ENCODE results near the gene GMPPA. TPM values are rescaled to one million over a fixed set of nuclear protein-coding genes. Genes with fewer than 3 reads are reported as not detected.

The GMPPA gene
- polyA plus RNA-seq, 6 donors from 2014 or later: 18.2 to 38.8 (median 22.9) TPM

DNA sequence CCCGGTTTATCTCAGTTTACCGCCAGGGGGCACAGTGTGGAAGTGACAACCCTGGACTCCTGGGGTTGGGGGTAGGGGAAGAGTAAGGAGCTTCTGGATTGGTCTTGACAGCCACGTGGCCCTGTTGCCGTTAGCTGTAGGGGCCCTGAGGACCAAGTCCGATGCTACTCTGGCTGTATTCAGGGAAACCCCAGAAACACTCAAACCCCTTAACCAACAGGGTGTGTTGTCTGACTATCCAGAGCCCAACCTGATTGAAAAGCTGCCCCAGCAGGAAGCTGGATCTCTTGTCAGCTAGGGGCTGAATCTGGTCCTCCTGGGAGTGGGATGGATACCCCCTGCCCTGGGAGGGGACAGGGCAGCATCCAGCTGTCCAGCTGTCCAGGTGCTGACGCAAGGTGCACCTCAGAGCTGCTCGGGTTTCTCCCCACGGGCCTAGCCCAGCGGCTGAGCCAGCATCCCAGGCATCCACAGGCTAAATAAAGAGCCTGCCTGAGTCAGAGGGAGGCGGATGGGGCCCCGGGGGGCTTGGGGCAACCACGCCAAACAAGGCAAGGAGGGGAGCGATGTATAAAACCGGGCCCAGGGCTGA is 3.1 kb upstream of the GMPPA start:
- H3K27ac Mint-ChIP-seq: no peak overlapping the region
- DNase-seq (peak; percentile 39), ATAC-seq (ENCODE audit: low read depth in 2 of 2) (no peak)
- H3K36me3 Mint-ChIP-seq: peaks cover 0 to 9% of the 10 kb centered on the region in 2 donors
- peaks cover 35 to 41% (median 40%) of the 10 kb centered on the region in 3 donors for H3K4me1 Mint-ChIP-seq
- peak overlapping the region in 1 of 8 donors; percentile 92 for H3K4me3 Mint-ChIP-seq
- H3K9me3 Mint-ChIP-seq: peaks cover 0 to 2% (median 0%) of the 10 kb centered on the region in 7 donors
- peaks cover 23 to 66% (median 61%) of the 10 kb centered on the region in 3 donors for H3K27me3 Mint-ChIP-seq

DNA sequence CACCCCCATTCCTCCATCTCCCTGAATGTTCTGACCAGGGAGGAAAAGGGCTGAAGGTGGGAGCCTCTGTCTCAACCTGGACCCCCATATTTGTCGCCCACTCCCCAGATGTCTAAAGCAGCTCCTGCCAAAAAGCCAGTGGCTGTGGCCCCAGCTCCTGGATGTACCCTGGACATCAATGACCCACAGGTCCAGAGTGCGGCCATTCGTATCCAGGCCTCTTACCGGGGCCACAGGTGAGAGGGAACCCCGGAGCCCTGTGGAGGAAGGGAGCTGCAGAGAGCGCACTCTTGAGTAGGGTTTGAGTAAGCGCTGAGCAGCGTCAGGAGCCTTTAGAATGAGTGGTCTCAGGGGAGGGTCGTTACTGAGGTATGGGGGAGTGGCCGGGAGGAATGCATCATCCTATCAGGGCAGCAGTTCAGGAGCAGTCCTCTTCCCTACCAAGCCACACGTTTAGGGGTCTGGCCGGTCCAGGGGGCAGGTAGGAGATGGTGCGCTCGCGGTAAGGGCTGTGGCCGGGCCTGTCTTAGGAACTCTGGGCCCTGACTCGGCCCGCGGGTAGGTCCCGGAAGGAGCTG is 2.4 kb upstream of the GMPPA start:
- Mint-ChIP-seq H3K4me3 (peak overlapping the region in 7 of 8 donors; percentile 43 to 100 (median 79)), H3K36me3 (peaks cover 0 to 9% of the 10 kb centered on the region in 2 donors), H3K4me1 (peaks cover 35 to 42% (median 40%) of the 10 kb centered on the region in 3 donors), H3K9me3 (peaks cover 0 to 2% (median 0%) of the 10 kb centered on the region in 7 donors), H3K27me3 (peaks cover 17 to 60% (median 57%) of the 10 kb centered on the region in 3 donors), H3K27ac (peak overlapping the region in 2 of 6 donors; percentile 29 to 91)
- no peak for DNase-seq
- no peak for ATAC-seq (ENCODE audit: low read depth in 2 of 2)

DNA sequence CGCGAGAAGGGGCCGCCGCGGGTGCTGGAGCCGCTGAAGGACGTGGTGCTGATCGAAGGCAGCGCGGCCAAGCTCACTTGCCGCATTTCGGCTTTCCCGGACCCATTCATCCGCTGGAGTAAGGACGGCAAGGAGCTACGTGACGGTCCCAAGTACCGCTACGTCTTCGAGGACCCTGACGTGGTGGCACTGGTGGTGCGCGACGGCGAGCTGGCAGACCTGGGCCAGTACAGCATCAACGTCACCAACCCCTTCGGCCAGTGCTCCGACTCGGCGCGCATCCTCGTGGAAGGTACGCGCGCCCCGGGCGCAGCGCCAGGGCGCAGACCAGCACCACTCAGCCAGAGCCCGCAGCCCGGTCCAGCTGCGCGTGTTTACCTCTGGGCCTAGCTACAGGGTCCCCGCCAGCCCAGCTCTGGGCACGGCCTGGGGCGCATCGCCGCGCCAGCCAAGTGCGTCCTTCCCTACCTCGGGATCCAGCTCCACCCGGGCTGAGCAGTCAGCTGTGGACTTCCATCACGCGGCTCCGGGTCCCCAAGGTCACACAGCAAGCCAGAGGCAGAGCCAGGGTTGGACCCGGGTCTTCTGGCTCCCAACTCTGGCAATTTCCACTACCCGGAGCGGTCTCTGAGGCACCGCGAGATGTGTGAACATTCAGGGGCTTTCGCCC is 1.7 kb upstream of the GMPPA start:
- H3K4me1 Mint-ChIP-seq: peaks cover 35 to 49% (median 40%) of the 10 kb centered on the region in 3 donors
- DNase-seq: no peak
- H3K27me3 Mint-ChIP-seq: peaks cover 17 to 54% (median 52%) of the 10 kb centered on the region in 3 donors
- peak overlapping the region; percentile 86 to 100 (median 96) for H3K4me3 Mint-ChIP-seq
- no peak for ATAC-seq (ENCODE audit: low read depth in 2 of 2)
- peaks cover 0 to 2% (median 0%) of the 10 kb centered on the region in 7 donors for H3K9me3 Mint-ChIP-seq
- H3K27ac Mint-ChIP-seq: peak overlapping the region in 1 of 6 donors; percentile 91
- peaks cover 0 to 9% of the 10 kb centered on the region in 2 donors for H3K36me3 Mint-ChIP-seq

DNA sequence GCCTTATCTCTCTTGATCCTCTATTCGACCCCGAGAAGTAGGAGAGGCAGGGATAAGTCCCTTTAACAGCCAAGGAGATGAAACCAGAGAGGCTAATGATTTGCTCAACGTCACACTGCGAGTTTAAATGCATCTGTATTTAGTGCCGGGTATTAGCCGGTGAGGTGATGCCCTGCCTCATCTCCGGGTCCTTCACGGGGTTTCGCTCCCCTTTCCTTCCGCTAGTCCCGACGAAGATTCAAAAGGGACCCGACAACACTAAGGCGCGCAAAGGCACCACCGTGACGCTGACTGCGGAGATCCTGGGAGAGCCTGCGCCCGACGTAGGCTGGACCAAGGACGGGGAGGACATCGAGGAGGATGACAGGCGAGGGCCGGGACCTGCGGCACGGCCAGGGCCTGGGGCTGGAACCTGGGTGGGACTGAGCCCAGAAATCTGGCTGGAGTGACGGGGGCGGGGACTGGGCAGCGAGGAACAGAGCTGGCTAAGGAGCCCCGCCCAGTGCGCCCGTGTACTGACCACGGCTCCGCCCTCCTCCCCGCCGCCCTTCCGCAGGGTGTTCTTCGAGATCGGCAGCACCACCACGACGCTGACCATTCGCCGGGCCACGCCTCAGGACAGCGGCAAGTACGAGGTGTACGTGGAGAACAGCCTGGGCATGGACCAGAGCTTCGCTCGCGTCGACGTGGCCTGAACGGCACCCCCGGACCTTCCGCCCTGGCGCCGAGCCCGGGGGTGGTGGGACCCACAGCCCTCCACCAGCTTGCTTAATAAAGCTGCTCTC is 1.0 kb upstream of the GMPPA start:
- Mint-ChIP-seq H3K36me3 (peaks cover 0 to 9% of the 10 kb centered on the region in 2 donors), H3K4me1 (peaks cover 35 to 50% (median 40%) of the 10 kb centered on the region in 3 donors), H3K4me3 (peak overlapping the region; percentile 92 to 100 (median 99)), H3K27me3 (peaks cover 17 to 47% (median 45%) of the 10 kb centered on the region in 3 donors), H3K9me3 (peaks cover 0 to 2% (median 0%) of the 10 kb centered on the region in 7 donors), H3K27ac (peak overlapping the region in 2 of 6 donors; percentile 78 to 88)
- DNase-seq: no peak
- no peak for ATAC-seq (ENCODE audit: low read depth in 2 of 2)

DNA sequence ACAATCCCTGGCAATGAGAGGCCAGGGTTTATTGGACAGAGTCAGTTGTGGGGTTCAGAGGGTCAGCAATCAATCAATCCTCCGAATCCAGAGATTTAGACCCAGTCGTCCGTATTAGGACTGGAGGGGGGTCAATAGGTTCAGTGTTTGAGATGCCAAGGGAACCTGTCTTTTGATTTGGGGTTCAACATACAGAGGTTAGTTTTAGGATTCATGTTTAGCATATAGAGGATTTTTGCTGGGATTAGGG is 292 bp downstream of the GMPPA start:
- ATAC-seq (ENCODE audit: low read depth in 2 of 2): no peak
- Mint-ChIP-seq H3K27me3 (peaks cover 17 to 34% (median 32%) of the 10 kb centered on the region in 3 donors), H3K4me1 (peaks cover 35 to 50% (median 40%) of the 10 kb centered on the region in 3 donors), H3K4me3 (peak overlapping the region; percentile 92 to 100 (median 99)), H3K9me3 (peaks cover 0 to 2% (median 0%) of the 10 kb centered on the region in 7 donors), H3K27ac (peak overlapping the region in 4 of 6 donors; percentile 78 to 88 (median 86)), H3K36me3 (peaks cover 0 to 16% of the 10 kb centered on the region in 2 donors)
- no peak for DNase-seq

DNA sequence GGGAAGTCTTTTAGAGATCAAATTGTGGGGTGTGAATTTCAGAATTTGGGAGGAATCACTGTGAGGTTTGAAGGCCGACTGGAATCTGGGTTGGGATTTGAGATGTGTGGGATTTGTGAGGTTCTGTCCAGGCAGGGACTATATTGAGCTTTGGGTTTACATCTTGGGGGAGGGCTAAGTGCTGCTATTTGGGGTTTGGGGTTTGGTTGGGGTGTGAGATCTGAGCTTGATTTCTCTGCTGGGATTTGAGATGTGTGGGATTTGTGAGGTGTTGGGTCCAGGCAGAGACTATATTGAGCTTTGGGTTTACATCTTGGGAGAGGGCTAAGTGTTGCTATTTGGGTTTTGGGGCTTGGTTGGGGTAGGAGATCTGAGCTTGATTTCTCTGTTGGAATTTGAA is 864 bp downstream of the GMPPA start:
- ATAC-seq (ENCODE audit: low read depth in 2 of 2): no peak
- H3K36me3 Mint-ChIP-seq: peaks cover 2 to 22% of the 10 kb centered on the region in 2 donors
- DNase-seq: no peak
- peaks cover 0 to 2% (median 0%) of the 10 kb centered on the region in 7 donors for H3K9me3 Mint-ChIP-seq
- H3K27ac Mint-ChIP-seq: peak overlapping the region in 1 of 6 donors; percentile 4
- peaks cover 35 to 50% (median 40%) of the 10 kb centered on the region in 3 donors for H3K4me1 Mint-ChIP-seq
- peaks cover 15 to 28% (median 27%) of the 10 kb centered on the region in 3 donors for H3K27me3 Mint-ChIP-seq
- H3K4me3 Mint-ChIP-seq: peak overlapping the region; percentile 92 to 100 (median 99)

DNA sequence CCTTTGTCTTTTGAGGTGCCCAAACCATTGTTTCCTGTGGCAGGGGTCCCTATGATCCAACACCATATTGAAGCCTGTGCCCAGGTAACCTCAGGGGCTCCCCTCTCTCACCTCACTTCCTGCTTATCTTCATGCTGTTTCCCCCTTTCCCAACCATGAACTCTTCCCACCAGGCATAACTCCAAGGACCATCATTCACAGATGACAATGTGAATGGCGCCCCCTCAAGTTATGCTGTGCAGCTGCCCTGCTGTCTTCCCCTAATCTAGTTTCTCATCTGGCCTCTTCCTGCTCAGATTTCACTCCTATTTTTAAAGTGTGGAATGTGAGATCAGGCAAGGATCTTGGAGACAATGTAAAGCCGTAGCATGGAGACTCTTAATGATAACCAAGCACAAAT is 1.4 kb downstream of the GMPPA start:
- Mint-ChIP-seq H3K27me3 (peaks cover 10 to 22% (median 21%) of the 10 kb centered on the region in 3 donors), H3K4me3 (peak overlapping the region; percentile 54 to 100 (median 96)), H3K4me1 (peaks cover 35 to 50% (median 40%) of the 10 kb centered on the region in 3 donors), H3K27ac (peak overlapping the region in 2 of 6 donors; percentile 4 to 58), H3K9me3 (peaks cover 0 to 2% (median 0%) of the 10 kb centered on the region in 7 donors), H3K36me3 (peaks cover 5 to 27% of the 10 kb centered on the region in 2 donors)
- ATAC-seq (ENCODE audit: low read depth in 2 of 2) (no peak), DNase-seq (no peak)

DNA sequence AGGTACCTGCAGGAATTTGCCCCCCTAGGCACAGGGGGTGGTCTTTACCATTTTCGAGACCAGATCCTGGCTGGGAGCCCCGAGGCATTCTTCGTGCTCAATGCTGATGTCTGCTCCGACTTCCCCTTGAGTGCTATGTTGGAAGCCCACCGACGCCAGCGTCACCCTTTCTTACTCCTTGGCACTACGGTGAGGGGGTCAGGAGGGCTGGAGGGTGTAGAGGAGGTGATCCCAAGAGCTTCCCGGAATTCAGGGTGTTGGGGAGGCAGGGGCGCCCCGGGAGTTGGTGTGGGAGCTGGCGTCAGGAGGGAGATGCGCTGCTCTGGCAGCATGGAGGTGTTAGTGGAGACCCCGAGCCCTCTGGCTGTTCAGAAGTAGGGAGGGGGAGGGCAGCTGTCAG is 3.2 kb downstream of the GMPPA start:
- Mint-ChIP-seq H3K4me1 (peaks cover 28 to 42% (median 31%) of the 10 kb centered on the region in 3 donors), H3K27ac (peak overlapping the region in 1 of 6 donors; percentile 72), H3K36me3 (peaks cover 5 to 42% of the 10 kb centered on the region in 2 donors), H3K9me3 (no peaks in the 10 kb centered on the region), H3K27me3 (peaks cover under 1 to 17% (median 9%) of the 10 kb centered on the region in 3 donors), H3K4me3 (peak overlapping the region in 1 of 8 donors; percentile 65)
- DNase-seq (no peak), ATAC-seq (ENCODE audit: low read depth in 2 of 2) (no peak)

DNA sequence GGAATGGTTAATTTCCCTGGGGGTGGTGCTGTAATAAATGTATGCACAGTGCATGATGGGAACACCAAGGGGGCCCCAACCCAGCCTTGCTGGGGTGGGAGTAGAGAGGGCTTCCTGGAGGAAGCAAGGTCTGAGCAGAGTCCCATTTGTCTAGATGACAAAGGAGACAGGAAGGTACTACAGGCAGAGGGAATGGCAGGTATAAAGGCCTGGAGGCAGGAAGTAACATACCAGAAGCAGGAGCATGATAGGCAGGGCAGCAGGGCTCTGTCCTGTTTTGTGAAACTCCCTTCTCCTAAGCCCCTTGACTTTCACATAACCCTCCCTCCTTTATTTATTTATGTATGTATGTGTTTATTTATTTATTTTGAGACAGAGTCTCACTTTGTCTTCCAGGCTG is 3.9 kb downstream of the GMPPA start:
- Mint-ChIP-seq H3K4me1 (peaks cover 21 to 35% (median 25%) of the 10 kb centered on the region in 3 donors), H3K36me3 (peaks cover 5 to 49% of the 10 kb centered on the region in 2 donors)

DNA sequence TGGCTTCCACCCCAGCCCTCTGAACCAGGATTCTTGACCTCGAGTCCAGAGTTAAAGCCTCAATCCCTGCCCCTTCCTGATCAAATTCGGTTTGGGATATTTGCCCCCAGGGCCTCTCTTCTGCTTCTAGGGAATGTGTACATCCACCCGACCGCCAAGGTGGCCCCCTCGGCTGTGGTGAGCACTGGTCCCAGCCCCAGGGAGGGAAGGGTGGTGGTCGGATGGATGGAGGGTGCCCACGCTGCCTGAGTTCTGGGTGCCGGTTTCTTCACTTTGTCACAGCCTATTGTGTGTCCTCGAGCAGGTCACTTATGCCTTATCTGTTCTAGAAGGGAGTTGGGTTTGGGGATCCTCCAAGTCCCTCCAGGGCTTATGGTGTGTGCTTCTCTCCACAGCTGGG is 6.9 kb downstream of the GMPPA start:
- peaks cover 13 to 24% (median 15%) of the 10 kb centered on the region in 3 donors for H3K4me1 Mint-ChIP-seq
- no peak for DNase-seq
- no peak overlapping the region for H3K27ac Mint-ChIP-seq
- no peak for ATAC-seq (ENCODE audit: low read depth in 2 of 2)
- no peak overlapping the region for H3K4me3 Mint-ChIP-seq
- peaks cover 0 to 2% (median 0%) of the 10 kb centered on the region in 7 donors for H3K9me3 Mint-ChIP-seq
- peaks cover 5 to 41% of the 10 kb centered on the region in 2 donors for H3K36me3 Mint-ChIP-seq
- peaks cover 11 to 39% (median 28%) of the 10 kb centered on the region in 3 donors for H3K27me3 Mint-ChIP-seq

More for the DNA sequence above, 3.9 kb downstream of the GMPPA start:
- peaks cover 0 to 15% (median 13%) of the 10 kb centered on the region in 3 donors for H3K27me3 Mint-ChIP-seq
- no peaks in the 10 kb centered on the region for H3K9me3 Mint-ChIP-seq
- ATAC-seq (ENCODE audit: low read depth in 2 of 2) (no peak), DNase-seq (no peak)
- H3K27ac Mint-ChIP-seq: peak overlapping the region in 1 of 6 donors; percentile 93
- H3K4me3 Mint-ChIP-seq: no peak overlapping the region

DNA sequence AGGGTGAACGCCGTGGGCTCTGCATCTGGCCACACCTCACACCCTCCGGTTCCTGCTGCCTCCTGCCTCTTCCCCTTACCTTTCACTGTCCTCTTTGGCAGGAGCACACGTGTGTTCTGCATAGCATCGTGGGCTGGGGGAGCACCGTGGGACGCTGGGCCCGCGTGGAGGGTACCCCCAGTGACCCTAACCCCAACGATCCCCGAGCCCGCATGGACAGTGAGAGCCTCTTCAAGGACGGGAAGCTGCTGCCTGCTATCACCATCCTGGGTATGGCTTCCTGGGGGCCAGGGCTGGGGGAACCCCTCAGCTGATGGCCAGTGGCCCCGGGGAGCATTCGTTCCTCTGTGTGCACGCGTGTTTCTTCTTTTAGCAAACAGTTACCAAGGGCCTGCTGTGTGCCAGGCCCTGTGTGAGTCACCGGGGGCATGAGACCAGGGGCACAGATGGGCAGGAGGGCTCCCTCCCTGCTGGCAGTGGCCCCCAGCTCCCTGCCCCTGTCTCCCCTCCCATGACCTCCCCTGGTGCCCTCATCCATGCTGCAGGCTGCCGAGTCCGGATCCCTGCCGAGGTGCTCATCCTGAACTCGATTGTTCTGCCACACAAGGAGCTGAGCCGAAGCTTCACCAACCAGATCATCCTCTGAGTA is 7.6 kb downstream of the GMPPA start:
- Mint-ChIP-seq H3K36me3 (peaks cover 5 to 46% of the 10 kb centered on the region in 2 donors), H3K4me1 (peaks cover 19 to 30% (median 20%) of the 10 kb centered on the region in 3 donors), H3K4me3 (no peak overlapping the region), H3K27ac (no peak overlapping the region), H3K27me3 (peaks cover 11 to 46% (median 34%) of the 10 kb centered on the region in 3 donors), H3K9me3 (peaks cover 0 to 2% (median 0%) of the 10 kb centered on the region in 7 donors)
- no peak for DNase-seq
- no peak for ATAC-seq (ENCODE audit: low read depth in 2 of 2)

DNA sequence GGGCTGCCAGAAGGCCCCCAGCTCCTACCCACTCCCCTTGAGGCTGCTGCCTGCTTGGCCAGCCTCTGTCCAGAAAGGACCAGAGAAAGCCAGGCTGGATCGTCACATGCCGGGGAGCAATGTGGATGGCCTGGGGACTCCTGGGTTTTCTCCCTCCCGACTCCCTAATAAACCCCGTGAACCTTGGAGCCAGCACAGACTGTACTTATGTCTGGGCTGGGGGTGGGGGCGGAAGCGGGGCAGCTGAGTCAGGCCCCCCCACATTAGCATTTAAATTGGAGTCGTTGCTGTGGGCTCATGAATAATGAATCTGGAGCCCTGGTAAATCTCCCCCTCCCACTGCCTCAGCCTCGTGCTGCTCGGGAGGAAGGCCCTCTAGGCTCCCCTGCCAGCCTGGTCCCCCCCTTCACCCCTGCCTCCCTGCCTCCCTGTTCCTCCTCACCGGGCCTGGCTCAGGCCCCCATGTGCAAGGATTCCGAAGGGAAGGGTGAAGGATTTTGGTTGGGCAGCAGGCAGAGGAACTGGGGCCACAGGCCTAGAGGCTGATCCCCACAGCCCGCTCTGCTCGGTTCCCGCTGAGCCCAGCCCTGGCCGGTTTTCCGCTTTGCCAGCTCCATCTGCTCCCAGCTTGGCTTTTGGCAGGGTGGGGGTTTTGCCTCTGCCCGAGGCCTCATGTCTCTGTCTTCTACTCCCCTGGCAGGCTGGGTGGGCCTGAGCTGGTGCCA is 8.3 kb downstream of the GMPPA start:
- Mint-ChIP-seq H3K4me3 (no peak overlapping the region), H3K27ac (no peak overlapping the region), H3K9me3 (peaks cover 0 to 2% (median 0%) of the 10 kb centered on the region in 7 donors), H3K36me3 (peaks cover 5 to 50% of the 10 kb centered on the region in 2 donors), H3K4me1 (peaks cover 23 to 27% (median 26%) of the 10 kb centered on the region in 3 donors), H3K27me3 (peaks cover 13 to 53% (median 41%) of the 10 kb centered on the region in 3 donors)
- no peak for ATAC-seq (ENCODE audit: low read depth in 2 of 2)
- no peak for DNase-seq

Data from naive B cell (primary cell).